ENCODE measurements around the gene BACE1-AS. TPM values are rescaled to one million over a fixed set of nuclear protein-coding genes. Genes with fewer than 3 reads are reported as not detected.
"Not testable (repeated sequence)": the region's sequence is repeated elsewhere in the genome, so short reads cannot be mapped to it uniquely, and the experiment has no call there.

Gene BACE1-AS
- total RNA-seq, result 9.8 TPM

- no peak for DNase-seq (ENCODE audit: low spot score)
Observed at GRCh38 chr11:117290809-117291396, at the start of gene BACE1-AS. Gene BACE1-AS, plus strand, starts transcription at chr11:117291346.

- DNase-seq (ENCODE audit: low spot score), result no peak
Observed at GRCh38 chr11:117248341-117248740, 42.8 kb upstream of the BACE1-AS start.

GRCh38 chr11:117249571-117249970, 41.6 kb upstream of the BACE1-AS start:
- no peak for DNase-seq (ENCODE audit: low spot score)

GRCh38 chr11:117251506-117251905, 39.6 kb upstream of the BACE1-AS start:
- DNase-seq (ENCODE audit: low spot score), result no peak

GRCh38 chr11:117255966-117256365, 35.2 kb upstream of the BACE1-AS start:
- no peak for DNase-seq (ENCODE audit: low spot score)

GRCh38 chr11:117256573-117256972, 34.6 kb upstream of the BACE1-AS start:
- no peak for DNase-seq (ENCODE audit: low spot score)

GRCh38 chr11:117258576-117258975, 32.6 kb upstream of the BACE1-AS start:
- no peak for DNase-seq (ENCODE audit: low spot score)

- DNase-seq (ENCODE audit: low spot score), result no peak
Observed at GRCh38 chr11:117259417-117259816, 31.7 kb upstream of the BACE1-AS start.

GRCh38 chr11:117264624-117265323, 26.4 kb upstream of the BACE1-AS start:
- DNase-seq (ENCODE audit: low spot score), result not testable (repeated sequence)

- DNase-seq (ENCODE audit: low spot score), result no peak
Observed at GRCh38 chr11:117265745-117266144, 25.4 kb upstream of the BACE1-AS start.

GRCh38 chr11:117269856-117270255, 21.3 kb upstream of the BACE1-AS start:
- DNase-seq (ENCODE audit: low spot score), result no peak

- DNase-seq (ENCODE audit: low spot score), result no peak
Observed at GRCh38 chr11:117271208-117271607, 19.9 kb upstream of the BACE1-AS start.

GRCh38 chr11:117272175-117272574, 19.0 kb upstream of the BACE1-AS start:
- DNase-seq (ENCODE audit: low spot score), result not testable (repeated sequence)

GRCh38 chr11:117273550-117274289, 17.4 kb upstream of the BACE1-AS start:
- no peak for DNase-seq (ENCODE audit: low spot score)

- DNase-seq (ENCODE audit: low spot score), result no peak
Observed at GRCh38 chr11:117278347-117278746, 12.8 kb upstream of the BACE1-AS start.

GRCh38 chr11:117279711-117280376, 11.3 kb upstream of the BACE1-AS start:
- DNase-seq (ENCODE audit: low spot score), result no peak

GRCh38 chr11:117281159-117281558, 10.0 kb upstream of the BACE1-AS start:
- DNase-seq (ENCODE audit: low spot score), result no peak

GRCh38 chr11:117281869-117282268, 9.3 kb upstream of the BACE1-AS start:
- no peak for DNase-seq (ENCODE audit: low spot score)

- DNase-seq (ENCODE audit: low spot score), result no peak
Observed at GRCh38 chr11:117282956-117283355, 8.2 kb upstream of the BACE1-AS start.

GRCh38 chr11:117284053-117284452, 7.1 kb upstream of the BACE1-AS start:
- no peak for DNase-seq (ENCODE audit: low spot score)

GRCh38 chr11:117286588-117286987, 4.6 kb upstream of the BACE1-AS start:
- DNase-seq (ENCODE audit: low spot score), result no peak

- DNase-seq (ENCODE audit: low spot score), result no peak
Observed at GRCh38 chr11:117287668-117288067, 3.5 kb upstream of the BACE1-AS start.
